Measurements from ENCODE around the gene DTNA. TPM values are rescaled to one million over a fixed set of nuclear protein-coding genes. Genes with fewer than 3 reads are reported as not detected.
"Not testable (repeated sequence)": the region's sequence is repeated elsewhere in the genome, so short reads cannot be mapped to it uniquely, and the experiment has no call there.

The DTNA gene
- total RNA-seq, 4 donors from 2014 or later: 81.0 to 236 (median 119) TPM

DNA sequence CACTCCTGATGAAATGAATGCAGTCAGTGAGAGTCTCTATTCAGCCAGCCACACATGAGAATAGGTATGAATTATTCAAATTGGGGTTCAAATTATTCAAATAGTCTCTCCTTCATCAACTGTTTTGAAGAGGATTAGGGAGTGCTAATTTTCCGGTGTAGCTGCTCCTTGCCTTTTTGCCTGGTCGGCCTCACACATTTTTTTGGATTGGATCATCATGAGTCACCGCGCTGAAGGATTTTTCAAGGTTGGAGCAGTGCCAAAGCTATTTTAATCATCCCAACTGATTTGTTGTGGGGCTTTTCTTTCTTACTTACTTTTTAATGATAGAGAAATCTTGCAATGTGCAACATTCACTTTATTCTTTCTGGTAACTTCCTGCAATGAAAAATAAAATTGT is 2.4 kb upstream of the DTNA start:
- peak; percentile 64 to 68 for DNase-seq
- peaks cover 28 to 39% of the 10 kb centered on the region in 2 donors for H3K4me1 ChIP-seq
- H3K27ac ChIP-seq: peak overlapping the region; percentile 50 to 77 (median 76)
- H3K4me3 ChIP-seq (replicated peaks in 1 of 3): no peak overlapping the region
- 7 to 11% methylated on average over 4 of the region's 4 CpGs for WGBS, 2 donors
- intact Hi-C loops (cut with DNase I): no loop called here
- H3K36me3 ChIP-seq: no peaks in the 10 kb centered on the region
- H3K27me3 ChIP-seq: no peaks in the 10 kb centered on the region
- no peaks in the 10 kb centered on the region for H3K9me3 ChIP-seq
- peak in 1 of 2 donors; percentile 35 for TF ChIP-seq POLR2A (IDR thresholded peaks at IDR 0.05)
- TF ChIP-seq, protein P1, sequence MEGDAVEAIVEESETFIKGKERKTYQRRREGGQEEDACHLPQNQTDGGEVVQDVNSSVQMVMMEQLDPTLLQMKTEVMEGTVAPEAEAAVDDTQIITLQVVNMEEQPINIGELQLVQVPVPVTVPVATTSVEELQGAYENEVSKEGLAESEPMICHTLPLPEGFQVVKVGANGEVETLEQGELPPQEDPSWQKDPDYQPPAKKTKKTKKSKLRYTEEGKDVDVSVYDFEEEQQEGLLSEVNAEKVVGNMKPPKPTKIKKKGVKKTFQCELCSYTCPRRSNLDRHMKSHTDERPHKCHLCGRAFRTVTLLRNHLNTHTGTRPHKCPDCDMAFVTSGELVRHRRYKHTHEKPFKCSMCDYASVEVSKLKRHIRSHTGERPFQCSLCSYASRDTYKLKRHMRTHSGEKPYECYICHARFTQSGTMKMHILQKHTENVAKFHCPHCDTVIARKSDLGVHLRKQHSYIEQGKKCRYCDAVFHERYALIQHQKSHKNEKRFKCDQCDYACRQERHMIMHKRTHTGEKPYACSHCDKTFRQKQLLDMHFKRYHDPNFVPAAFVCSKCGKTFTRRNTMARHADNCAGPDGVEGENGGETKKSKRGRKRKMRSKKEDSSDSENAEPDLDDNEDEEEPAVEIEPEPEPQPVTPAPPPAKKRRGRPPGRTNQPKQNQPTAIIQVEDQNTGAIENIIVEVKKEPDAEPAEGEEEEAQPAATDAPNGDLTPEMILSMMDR (IDR thresholded peaks at IDR 0.05): no peak

DNA sequence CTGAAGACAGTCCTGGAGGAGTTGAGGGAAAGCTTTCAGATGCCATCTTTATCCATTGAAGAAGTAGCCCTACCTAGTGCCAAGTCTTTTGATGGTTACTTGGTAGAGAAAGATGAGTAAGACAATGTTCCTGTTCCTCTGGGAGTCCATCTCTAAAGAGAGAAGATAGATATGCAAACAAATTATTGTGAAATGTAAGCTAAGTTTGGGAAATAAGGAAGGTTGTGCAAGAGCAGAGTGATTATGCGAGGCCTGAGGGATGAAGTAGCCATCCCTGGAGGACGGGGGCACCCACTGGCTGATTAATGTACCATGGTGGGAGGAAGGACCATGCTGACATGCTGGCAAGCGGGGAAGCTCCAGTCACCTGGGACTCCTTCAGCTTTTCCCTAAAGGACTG is 994 bp upstream of the DTNA start:
- no peak for DNase-seq
- peaks cover 28 to 39% of the 10 kb centered on the region in 2 donors for H3K4me1 ChIP-seq
- no peak overlapping the region for H3K4me3 ChIP-seq (replicated peaks in 1 of 3)
- WGBS, 2 donors: 82 to 93% methylated on average over 3 of the region's 3 CpGs
- H3K9me3 ChIP-seq: no peaks in the 10 kb centered on the region
- peak overlapping the region in 2 of 3 donors; percentile 34 to 76 for H3K27ac ChIP-seq
- no peaks in the 10 kb centered on the region for H3K36me3 ChIP-seq
- H3K27me3 ChIP-seq: no peaks in the 10 kb centered on the region
- intact Hi-C loops (cut with DNase I): no loop called here
- no peak for TF ChIP-seq POLR2A (IDR thresholded peaks at IDR 0.05)
- TF ChIP-seq, protein P1 (IDR thresholded peaks at IDR 0.05): no peak

DNA sequence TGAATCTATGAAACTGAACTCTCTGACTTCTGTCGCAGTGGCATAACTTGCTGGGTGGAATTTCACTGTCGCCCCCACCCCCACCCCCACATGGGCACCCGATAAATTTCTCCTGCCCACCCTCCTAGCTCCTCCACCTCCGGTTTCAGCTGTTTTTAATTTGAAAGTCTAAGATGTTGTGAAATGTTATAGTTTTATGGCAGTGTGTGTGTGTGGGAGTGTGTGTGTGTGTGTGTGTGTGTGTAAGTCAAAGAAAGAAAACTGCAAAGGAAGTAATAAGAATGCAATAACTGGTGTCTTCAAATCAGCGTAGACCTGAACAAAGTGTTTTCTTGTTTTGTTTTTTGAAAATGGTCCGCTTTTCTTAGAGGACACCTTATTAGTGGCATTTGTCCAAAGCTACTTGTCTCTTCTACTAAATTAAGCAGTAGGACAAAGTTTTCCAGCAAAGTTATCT is 388 bp downstream of the DTNA start:
- Histone ChIP-seq H3K27me3 (no peaks in the 10 kb centered on the region), H3K4me1 (peaks cover 28 to 39% of the 10 kb centered on the region in 2 donors), H3K4me3 (replicated peaks in 1 of 3) (no peak overlapping the region), H3K9me3 (no peaks in the 10 kb centered on the region), H3K27ac (peak overlapping the region in 2 of 3 donors; percentile 34 to 57), H3K36me3 (no peaks in the 10 kb centered on the region)
- WGBS, 2 donors: 34 to 36% methylated on average over 6 of the region's 6 CpGs
- DNase-seq: no peak
- intact Hi-C loops (cut with DNase I): no loop called here
- TF ChIP-seq, protein P1 (IDR thresholded peaks at IDR 0.05): no peak
- TF ChIP-seq POLR2A (IDR thresholded peaks at IDR 0.05): no peak

DNA sequence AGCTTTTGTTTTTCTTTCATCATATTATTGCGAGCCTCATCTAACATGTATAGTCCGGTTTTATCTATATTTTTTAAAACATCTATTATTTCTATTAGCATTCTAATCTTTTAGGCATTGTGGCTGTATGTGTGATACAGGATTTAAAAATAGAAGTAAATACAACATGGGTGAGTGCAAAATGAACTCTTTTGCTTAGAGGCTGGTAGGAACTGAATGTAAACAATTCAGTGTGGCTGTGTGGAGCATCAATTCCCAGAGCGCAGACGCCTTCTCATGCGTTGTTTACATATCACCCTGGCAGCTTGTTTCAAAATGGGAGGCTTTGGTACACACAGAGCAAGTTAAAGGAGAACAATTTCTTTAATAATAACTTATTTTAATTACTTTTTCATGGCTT is 836 bp downstream of the DTNA start:
- Histone ChIP-seq H3K9me3 (no peaks in the 10 kb centered on the region), H3K27me3 (no peaks in the 10 kb centered on the region), H3K36me3 (no peaks in the 10 kb centered on the region), H3K4me3 (replicated peaks in 1 of 3) (no peak overlapping the region), H3K4me1 (peaks cover 28 to 39% of the 10 kb centered on the region in 2 donors), H3K27ac (peak overlapping the region in 1 of 3 donors; percentile 57)
- intact Hi-C loops (cut with DNase I): no loop called here
- TF ChIP-seq POLR2A (IDR thresholded peaks at IDR 0.05): no peak
- TF ChIP-seq, protein P1 (IDR thresholded peaks at IDR 0.05): no peak
- 56 to 68% methylated on average over 5 of the region's 5 CpGs for WGBS, 2 donors
- no peak for DNase-seq

DNA sequence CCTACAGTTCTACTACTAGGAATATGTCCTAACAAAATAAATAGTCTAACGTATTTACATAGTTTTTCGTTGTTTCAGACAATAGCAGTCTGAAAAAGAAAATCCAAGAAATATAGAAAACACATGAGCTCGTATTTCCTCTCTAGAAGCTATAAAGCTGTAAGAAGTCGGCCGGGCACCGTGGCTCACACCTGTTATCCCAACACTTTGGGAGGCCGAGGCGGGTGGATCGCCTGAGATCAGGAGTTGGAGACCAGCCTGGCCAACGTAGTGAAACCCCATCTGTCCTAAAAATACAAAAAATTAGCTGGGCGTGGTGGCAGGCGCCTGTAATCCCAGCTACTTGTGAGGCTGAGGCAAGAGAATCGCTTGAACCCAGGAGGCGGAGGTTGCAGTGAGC is 6.0 kb downstream of the DTNA start:
- H3K27me3 ChIP-seq; H3K27ac ChIP-seq; H3K4me3 ChIP-seq (replicated peaks in 1 of 3); DNase-seq; H3K36me3 ChIP-seq; H3K9me3 ChIP-seq; H3K4me1 ChIP-seq; intact Hi-C loops (cut with DNase I): not testable (repeated sequence)
- WGBS, 2 donors: 94 to 95% methylated on average over 14 of the region's 14 CpGs

DNA sequence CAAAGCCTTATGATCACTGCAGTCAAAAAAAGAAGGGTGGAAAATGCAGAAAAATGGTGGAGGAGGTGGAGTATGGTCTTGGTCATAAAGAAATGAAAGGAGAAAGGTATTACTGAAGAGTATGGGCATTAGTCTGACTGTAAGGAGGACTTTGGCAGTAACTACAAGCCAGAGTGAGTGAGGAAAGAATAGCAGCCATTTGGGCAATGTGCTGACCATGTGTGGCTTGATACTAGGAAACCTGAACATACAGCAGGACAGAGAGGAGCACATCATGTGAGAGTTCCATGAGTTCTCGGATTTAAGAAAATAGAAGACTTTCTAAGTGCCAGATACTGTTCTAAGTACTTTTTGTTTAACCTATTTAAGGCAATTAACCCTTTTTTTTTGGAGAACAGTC is 8.5 kb downstream of the DTNA start:
- Histone ChIP-seq H3K27ac (no peak overlapping the region), H3K36me3 (no peaks in the 10 kb centered on the region), H3K9me3 (no peaks in the 10 kb centered on the region), H3K4me3 (replicated peaks in 1 of 3) (no peak overlapping the region), H3K27me3 (no peaks in the 10 kb centered on the region), H3K4me1 (no peaks in the 10 kb centered on the region)
- WGBS, 2 donors: 63 to 69% methylated on average over 1 of the region's 1 CpG
- intact Hi-C loops (cut with DNase I): no loop called here
- DNase-seq: no peak
- TF ChIP-seq, protein P1 (IDR thresholded peaks at IDR 0.05): no peak
- TF ChIP-seq POLR2A (IDR thresholded peaks at IDR 0.05): no peak

Data from thyroid gland (tissue), 4 donors.